MM.1S (cell line): ENCODE measurements around the gene MAD1L1.

Experiments
- EZH2 ChIP-seq: fragments of 300-600 bp; sonication (generic); optimal IDR thresholded peaks from 2 replicates; pipeline ENCODE3; 2017; ENCODE audit warnings: low read depth, mild to moderate bottlenecking, antibody characterized with exemption, low read length, mixed read lengths
- EZH2phosphoT487 ChIP-seq: fragments of 300-600 bp; sonication (generic); IDR thresholded peaks from 2 replicates; pipeline ENCODE4 v1.6.1; 2018; ENCODE audit warnings: antibody characterized with exemption, low read length
- TF ChIP-seq, protein P1 (sequence below): fragments of 300-600 bp; sonication (generic); IDR thresholded peaks from 2 replicates; pipeline ENCODE4 v1.5.1; 2016; ENCODE audit warnings: antibody characterized with exemption, low read length, mixed read lengths

DNA sequence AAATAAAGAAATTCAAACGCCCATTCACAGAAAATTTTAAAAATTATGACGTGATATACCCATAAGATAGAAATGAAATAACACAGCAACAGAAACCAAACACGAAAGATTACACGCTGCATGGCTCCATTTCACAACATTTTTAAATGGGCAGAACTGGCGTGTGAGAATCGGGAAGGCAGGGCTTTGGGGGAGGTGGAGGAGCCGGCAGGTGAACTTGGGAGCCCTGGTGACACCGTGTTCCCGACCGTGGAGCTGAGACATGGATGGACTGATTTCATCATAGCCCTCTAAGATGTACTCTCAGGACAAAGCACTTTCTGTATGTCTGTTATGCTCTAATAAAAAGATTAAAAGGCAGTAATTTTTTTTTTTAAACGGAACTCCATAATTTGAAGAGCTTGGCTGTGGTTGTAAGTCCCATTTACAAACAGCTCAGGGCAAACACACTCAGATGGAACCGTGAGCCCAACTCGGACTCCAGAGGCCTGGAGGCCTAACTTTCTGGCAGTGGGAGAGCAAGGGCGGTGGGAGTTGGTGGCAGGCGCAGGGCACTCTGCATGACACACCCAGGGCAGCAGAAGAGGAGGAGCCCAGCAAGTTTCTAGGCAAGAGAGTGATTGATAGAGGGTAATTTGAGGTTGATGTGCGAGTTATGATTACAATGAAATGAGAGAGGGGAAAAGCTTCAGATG, 203.4 kb downstream of the MAD1L1 start:
- no peak for TF ChIP-seq EZH2
- TF ChIP-seq, protein P1, sequence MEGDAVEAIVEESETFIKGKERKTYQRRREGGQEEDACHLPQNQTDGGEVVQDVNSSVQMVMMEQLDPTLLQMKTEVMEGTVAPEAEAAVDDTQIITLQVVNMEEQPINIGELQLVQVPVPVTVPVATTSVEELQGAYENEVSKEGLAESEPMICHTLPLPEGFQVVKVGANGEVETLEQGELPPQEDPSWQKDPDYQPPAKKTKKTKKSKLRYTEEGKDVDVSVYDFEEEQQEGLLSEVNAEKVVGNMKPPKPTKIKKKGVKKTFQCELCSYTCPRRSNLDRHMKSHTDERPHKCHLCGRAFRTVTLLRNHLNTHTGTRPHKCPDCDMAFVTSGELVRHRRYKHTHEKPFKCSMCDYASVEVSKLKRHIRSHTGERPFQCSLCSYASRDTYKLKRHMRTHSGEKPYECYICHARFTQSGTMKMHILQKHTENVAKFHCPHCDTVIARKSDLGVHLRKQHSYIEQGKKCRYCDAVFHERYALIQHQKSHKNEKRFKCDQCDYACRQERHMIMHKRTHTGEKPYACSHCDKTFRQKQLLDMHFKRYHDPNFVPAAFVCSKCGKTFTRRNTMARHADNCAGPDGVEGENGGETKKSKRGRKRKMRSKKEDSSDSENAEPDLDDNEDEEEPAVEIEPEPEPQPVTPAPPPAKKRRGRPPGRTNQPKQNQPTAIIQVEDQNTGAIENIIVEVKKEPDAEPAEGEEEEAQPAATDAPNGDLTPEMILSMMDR = no peak
- no peak for TF ChIP-seq EZH2phosphoT487
